Measurements from ENCODE around the gene CHD9.
"Not testable (repeated sequence)": the region's sequence is repeated elsewhere in the genome, so short reads cannot be mapped to it uniquely, and the experiment has no call there.

CHD9 gene

GRCh38 chr16:53075461-53075860 lies 20.7 kb downstream of the CHD9 start:
- DNase-seq = not testable (repeated sequence)

GRCh38 chr16:53078247-53078646 lies 23.5 kb downstream of the CHD9 start:
- DNase-seq = no peak

- no peak for DNase-seq
Measured at GRCh38 chr16:53078765-53079485, 24.1 kb downstream of the CHD9 start.

GRCh38 chr16:53080345-53081031 lies 25.7 kb downstream of the CHD9 start:
- no peak for DNase-seq

GRCh38 chr16:53081032-53081424 lies 26.2 kb downstream of the CHD9 start:
- no peak for DNase-seq

- no peak for DNase-seq
Measured at GRCh38 chr16:53081686-53082407, 27.1 kb downstream of the CHD9 start.

- DNase-seq = no peak
Measured at GRCh38 chr16:53082509-53082908, 27.7 kb downstream of the CHD9 start.

- no peak for DNase-seq
Measured at GRCh38 chr16:53083119-53083518, 28.3 kb downstream of the CHD9 start.

- no peak for DNase-seq
Measured at GRCh38 chr16:53084141-53084541, 29.4 kb downstream of the CHD9 start.

- DNase-seq = no peak
Measured at GRCh38 chr16:53084746-53085334, 30.0 kb downstream of the CHD9 start.

GRCh38 chr16:53085369-53085843 lies 30.6 kb downstream of the CHD9 start:
- DNase-seq = peak in 2 of 3 experiments; percentile 33 to 55

GRCh38 chr16:53085931-53086421 lies 31.2 kb downstream of the CHD9 start:
- peak in 1 of 3 experiments; percentile 24 for DNase-seq

GRCh38 chr16:53087101-53087500 lies 32.3 kb downstream of the CHD9 start:
- peak in 1 of 3 experiments; percentile 31 for DNase-seq

- DNase-seq = peak in 2 of 3 experiments; percentile 23 to 47
Measured at GRCh38 chr16:53089434-53090285, 34.9 kb downstream of the CHD9 start.

- no peak for DNase-seq
Measured at GRCh38 chr16:53090286-53090590, 35.4 kb downstream of the CHD9 start.

GRCh38 chr16:53090591-53091411 lies 36.0 kb downstream of the CHD9 start:
- no peak for DNase-seq

- DNase-seq = peak; percentile 6 to 77 (median 55)
Measured at GRCh38 chr16:53091466-53092211, 36.8 kb downstream of the CHD9 start.

- no peak for DNase-seq
Measured at GRCh38 chr16:53092284-53092683, 37.5 kb downstream of the CHD9 start.

GRCh38 chr16:53093162-53093744 lies 38.5 kb downstream of the CHD9 start:
- no peak for DNase-seq

GRCh38 chr16:53094013-53094630 lies 39.3 kb downstream of the CHD9 start:
- DNase-seq = peak in 2 of 3 experiments; percentile 7 to 15
